K562 treated with DMSO at 1 percent for 48 hours (cell line): Measurements from ENCODE around the gene CBLC. TPM values are rescaled to one million over a fixed set of nuclear protein-coding genes. Genes with fewer than 3 reads are reported as not detected.

Experiments used
- total RNA-seq: library from RNA; unstranded; fragments of 300-600 nt; gene quantifications from 2 replicates; pipeline ENCODE4 v1.2.3, GENCODE V29; 2022; ENCODE audit warnings: low replicate concordance; ENCODE audit errors: extremely low read depth

CBLC gene
- not detected in 2 replicates for total RNA-seq

GRCh38 chr19:44777715-44778347, at the start of gene CBLC:
Gene CBLC, plus strand, starts transcription at chr19:44777890. Its CDS starts 42 bp downstream, at chr19:44777932.

GRCh38 chr19:44748426-44749254, 29.1 kb upstream of the CBLC start, which contains the start of gene BCL3:
Gene BCL3, plus strand, starts transcription at chr19:44748708. Its CDS starts 83 bp downstream, at chr19:44748791.

GRCh38 chr19:44808463-44809371, 31.0 kb downstream of the CBLC start, which contains the start of gene BCAM:
Gene BCAM, plus strand, starts transcription at chr19:44809103. Its CDS starts 22 bp downstream, at chr19:44809125.

GRCh38 chr19:44845612-44846454, 68.1 kb downstream of the CBLC start, which contains the start of gene NECTIN2:
Gene NECTIN2, plus strand, starts transcription at chr19:44846297. Its CDS starts 229 bp downstream, at chr19:44846526.

Other genes starting within 250 kb of the CBLC start
- not detected in 2 replicates for gene CEACAM20, start 248.2 kb upstream of the CBLC start, total RNA-seq
- not detected in 2 replicates for gene IGSF23, start 164.3 kb upstream of the CBLC start, total RNA-seq
- not detected in 2 replicates for gene PVR, start 134.0 kb upstream of the CBLC start, total RNA-seq
- not detected in 2 replicates for gene CEACAM19, start 106.4 kb upstream of the CBLC start, total RNA-seq
- gene CEACAM16, start 78.7 kb upstream of the CBLC start, total RNA-seq, result not detected in 2 replicates
- not detected in 2 replicates for gene BCL3, start 29.2 kb upstream of the CBLC start, total RNA-seq
- gene BCAM, start 31.2 kb downstream of the CBLC start, total RNA-seq, result not detected in 2 replicates
- not detected in 2 replicates for gene NECTIN2, start 68.4 kb downstream of the CBLC start, total RNA-seq
- not detected in 2 replicates for gene TOMM40, start 113.4 kb downstream of the CBLC start, total RNA-seq
- gene APOE, start 127.9 kb downstream of the CBLC start, total RNA-seq, result 593 and 1,577 TPM in 2 replicates
- gene APOC1, start 136.7 kb downstream of the CBLC start, total RNA-seq, result not detected in 2 replicates
- not detected in 2 replicates for gene APOC4, start 164.3 kb downstream of the CBLC start, total RNA-seq
- not detected in 2 replicates for gene APOC2, start 168.2 kb downstream of the CBLC start, total RNA-seq
- not detected in 2 replicates for gene CLPTM1, start 177.5 kb downstream of the CBLC start, total RNA-seq
- gene RELB, start 223.6 kb downstream of the CBLC start, total RNA-seq, result not detected in 2 replicates